HG03280 (cell line): ENCODE results near the gene CST7.

Experiments used
- ATAC-seq: cut with Tn5 transposase; IDR thresholded peaks from one replicate; pipeline ENCODE4 v1.9.1; 2021; ENCODE audit warnings: mild to moderate bottlenecking, moderate library complexity; ENCODE audit not compliant: unreplicated experiment

CST7 gene

DNA sequence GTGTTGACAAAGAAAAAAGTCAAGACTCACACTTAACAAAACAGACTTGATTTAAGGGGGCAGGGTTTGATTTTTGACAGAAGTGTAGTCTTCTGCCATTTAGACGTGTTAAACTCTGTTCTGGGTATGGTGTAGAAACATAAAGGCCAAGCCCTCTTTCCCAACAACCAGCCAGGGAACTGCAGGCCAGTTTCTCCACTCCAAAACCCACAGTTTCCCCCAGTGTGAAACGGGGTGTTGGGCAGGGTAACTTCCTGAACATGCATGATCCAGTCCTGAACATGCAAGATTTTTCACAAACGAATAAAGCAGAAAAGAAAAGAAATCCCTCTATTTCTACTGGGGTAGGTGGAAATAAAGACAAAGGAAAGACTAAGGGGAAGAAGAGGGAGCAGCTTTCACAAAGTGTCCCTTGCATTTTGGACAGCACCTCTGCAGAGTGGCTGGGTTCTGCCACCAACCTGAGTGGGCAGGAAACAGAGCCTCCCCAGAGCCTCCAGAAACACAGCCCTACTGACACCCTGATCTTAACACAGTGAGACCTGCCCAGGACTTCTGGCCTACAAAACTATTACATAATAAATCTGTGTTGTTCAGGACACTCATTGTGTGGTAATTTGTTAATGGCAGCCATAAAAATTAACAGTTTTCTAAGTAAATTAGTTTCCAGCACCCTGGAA, 36.0 kb downstream of the CST7 start:
- no peak for ATAC-seq

DNA sequence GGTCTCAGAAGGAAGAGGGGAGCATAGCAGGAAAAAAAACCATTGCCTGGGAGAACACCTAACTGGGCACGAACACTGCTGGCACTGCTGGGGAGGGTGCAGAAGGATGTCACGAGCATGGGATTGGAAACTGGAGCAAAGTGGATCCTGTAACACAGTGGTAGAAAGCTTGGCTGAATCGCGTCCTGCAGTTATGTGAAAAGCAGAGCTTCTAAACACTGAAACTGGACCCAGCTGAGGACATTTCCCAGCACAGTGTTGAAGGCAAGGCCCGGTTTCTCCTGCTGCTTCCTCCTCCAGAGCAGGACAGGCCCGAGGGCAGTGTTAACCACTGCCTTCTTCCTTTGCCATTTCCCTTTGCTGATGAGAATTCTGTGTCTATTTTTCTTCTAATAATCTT, 36.7 kb downstream of the CST7 start:
- ATAC-seq = no peak

- ATAC-seq = no peak
Measured at GRCh38 chr20:24986436-24987015, 37.5 kb downstream of the CST7 start.

- no peak for ATAC-seq
Measured at GRCh38 chr20:24987244-24987643, 38.2 kb downstream of the CST7 start.

DNA sequence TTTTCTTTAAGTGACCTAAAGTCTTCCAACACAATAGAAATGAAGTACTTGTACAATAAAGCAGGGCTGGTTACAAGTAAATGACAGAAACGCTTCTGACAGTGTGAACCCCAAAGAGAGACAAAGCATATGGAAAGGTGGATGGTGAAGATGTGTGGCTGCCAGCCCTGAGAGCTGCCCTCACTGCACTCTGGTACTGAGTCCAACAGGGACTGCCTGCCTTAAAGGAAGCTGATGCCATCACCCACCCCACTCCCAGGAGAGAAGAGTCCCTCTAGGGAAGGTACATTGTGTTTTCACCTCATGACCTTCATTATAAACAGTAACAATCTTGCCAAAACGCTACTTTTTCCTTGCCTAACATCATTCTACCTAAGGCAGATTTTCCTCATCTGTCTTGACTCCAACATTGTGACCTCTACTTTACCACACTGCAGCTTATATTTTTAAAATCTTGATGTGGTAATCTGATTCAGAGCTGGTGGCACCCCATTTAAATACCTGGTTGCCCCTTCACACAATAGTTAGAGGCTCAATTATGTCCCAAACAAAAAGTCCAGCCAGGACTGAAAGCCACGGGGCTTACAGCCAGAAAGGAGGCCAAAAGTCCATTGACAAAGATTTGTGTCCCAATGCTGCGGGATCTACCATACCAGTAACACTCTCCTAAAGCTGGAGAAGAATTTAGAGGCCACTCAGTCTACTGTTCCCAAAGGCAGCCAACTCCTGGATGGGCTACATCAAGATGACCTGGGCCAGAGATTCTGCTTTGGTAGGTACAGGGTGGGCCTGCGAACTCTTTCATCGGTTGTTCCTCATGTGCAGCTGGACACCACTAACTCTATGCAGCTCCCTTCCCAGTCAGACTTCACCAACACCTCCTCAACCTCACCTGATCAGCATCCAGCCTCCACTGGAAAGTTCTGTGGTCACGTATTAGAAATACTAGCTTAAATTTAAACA, 39.1 kb downstream of the CST7 start:
- ATAC-seq = no peak

DNA sequence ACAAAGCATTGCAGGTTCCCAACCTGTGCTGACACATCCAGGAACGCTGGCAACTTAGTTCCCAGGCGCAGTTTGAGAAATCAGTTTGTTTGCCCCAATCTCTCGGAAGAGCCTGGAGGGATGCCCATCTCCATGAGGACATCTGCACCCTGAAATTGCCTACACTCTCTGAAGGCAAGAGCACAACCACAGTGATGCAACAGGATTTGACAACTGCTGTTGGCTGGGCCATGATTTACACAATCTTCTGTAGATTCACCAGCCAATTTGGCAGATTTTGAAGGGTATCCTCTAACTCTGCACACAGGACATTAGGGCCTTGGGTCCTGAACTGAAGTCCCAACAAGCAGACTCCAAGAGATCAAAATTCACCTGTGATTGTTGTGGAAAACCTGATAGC, 40.1 kb downstream of the CST7 start:
- ATAC-seq = no peak

DNA sequence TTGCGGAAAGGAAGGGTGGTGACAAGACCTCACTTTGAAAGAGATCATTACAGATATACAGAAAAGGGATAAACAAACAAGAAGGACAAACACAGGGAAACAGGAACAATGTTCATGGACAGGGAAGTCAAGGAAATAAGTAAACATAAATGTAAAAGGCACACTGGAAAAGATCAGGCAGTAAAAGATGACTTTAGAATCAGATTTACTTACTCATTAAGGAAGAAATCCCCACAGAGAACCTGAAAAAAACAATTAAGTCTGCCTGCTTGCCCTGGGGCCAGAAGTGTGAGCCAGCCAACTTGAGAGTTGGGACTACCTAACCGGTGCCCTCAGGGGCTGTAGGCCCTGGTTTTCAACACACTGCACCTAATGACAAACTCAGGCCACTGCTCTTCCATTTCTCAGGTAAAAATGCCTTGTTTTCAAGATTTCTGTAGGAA, 41.8 kb downstream of the CST7 start:
- no peak for ATAC-seq

GRCh38 chr20:24991897-24992486, 42.9 kb downstream of the CST7 start:
- peak; percentile 16 for ATAC-seq

DNA sequence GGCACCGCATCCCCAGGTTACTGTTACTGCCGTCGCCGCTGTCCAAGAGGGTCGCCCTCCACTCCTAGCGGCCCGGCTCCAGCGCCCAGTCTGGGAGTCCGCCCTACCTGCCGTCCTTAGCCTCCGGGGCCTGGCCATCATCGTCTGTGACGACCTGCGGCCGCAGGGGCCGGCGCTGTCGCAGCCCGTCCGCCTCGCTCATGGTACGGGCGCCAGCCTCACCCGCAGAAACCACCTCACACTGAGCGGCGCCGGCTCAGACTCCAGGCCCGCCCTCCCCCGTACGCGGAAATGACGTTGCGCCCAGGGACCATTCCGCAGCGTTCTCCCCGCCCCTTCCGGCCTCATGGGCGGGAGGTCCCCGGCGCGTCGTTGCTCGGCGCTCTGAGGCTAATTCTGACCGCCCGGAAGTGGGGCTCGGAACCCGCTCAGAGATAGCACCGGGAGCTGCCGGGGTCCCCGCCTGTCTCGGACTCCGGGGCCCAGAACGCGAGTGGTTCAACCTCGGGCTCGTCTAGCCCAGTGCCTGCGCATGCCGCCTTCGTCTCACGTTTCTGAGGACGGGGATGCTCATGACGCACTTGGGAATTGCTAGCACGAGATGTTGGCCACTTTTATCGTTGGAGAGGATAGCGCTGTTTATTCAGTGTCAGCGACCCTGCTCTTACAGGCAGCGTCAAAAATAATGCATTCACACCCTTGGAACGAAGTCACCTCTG, 43.6 kb downstream of the CST7 start, which contains the start of gene APMAP:
Gene APMAP, minus strand, starts transcription at position 265 of the 719 bp plus-strand sequence. Its CDS starts 63 bp downstream, at position 202.
- peak; percentile 94 for ATAC-seq

DNA sequence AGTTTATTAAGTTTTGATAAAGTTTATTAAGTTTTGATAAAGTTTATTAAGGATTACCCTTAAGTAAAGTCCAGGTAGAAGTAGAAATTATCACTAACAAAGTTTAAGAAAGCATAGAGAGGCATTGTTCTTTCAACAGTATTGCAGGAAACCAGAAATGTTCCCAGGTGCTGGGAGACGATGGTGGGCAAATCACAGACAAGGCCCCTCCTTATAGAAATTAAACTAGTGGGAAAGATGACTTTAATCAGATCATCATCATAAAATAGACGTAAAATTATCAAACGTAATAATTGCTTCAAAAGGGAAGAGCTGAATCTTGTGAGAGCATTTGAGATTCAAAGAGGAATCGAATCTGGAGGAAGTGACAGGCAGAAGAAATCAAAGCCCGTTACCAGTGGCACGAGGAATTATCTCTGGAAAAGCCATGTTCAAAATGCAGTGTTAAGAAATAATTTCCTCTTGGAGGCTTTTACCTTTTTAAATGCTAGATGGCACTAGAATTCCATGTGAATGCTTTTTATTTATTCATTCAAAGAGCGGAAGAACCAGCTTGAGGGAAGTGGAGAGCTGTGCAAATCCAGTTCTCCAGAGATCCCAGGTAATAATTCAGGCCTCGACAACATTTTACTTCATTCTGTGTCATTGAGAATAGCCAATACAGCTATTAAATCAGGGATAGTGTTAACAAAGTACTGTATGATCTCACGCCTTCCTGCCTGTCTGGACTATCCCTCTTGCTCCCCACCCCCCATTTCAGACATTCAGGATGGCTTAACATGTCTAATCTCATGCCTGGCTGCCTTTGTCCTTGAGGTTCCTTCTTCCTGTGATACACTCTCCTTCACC, 44.5 kb downstream of the CST7 start:
- no peak for ATAC-seq

DNA sequence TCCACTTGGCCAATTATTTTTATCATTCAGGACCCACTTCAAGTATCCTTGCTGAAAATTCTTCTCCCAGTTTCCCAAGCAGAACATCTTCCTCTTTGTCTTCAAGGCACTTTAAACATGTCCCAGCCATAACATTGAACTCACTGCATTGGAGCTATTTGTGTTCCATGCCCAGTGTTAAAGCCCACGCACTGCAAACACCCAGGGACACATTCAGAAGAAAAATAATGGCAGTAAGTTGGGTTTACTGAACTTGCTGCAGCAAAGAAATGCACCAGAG, 45.1 kb downstream of the CST7 start:
- ATAC-seq = no peak

- ATAC-seq = no peak
Measured at GRCh38 chr20:24994470-24995368, 45.6 kb downstream of the CST7 start.

GRCh38 chr20:24995741-24996448, 46.8 kb downstream of the CST7 start:
- ATAC-seq = no peak

- no peak for ATAC-seq
Measured at GRCh38 chr20:24996449-24997377, 47.6 kb downstream of the CST7 start.

GRCh38 chr20:24998121-24998520, 49.1 kb downstream of the CST7 start:
- ATAC-seq = no peak

- ATAC-seq = no peak
Measured at GRCh38 chr20:24998631-24999445, 49.8 kb downstream of the CST7 start.
